Upper lobe of left lung (tissue), 6 donors: ENCODE data around the gene FRMPD2. TPM values are rescaled to one million over a fixed set of nuclear protein-coding genes. Genes with fewer than 3 reads are reported as not detected.
A peak's percentile ranks its signal among the peaks of the same experiment; 100 is the strongest.

Experiments used
- ATAC-seq, 2 donors: fragments of 200-7000 bp; cut with Tn5 transposase; one replicate each; pipeline ENCODE4 v1.9.1; 2022; ENCODE audit warnings: mild to moderate bottlenecking in 2 of 2, moderate library complexity in 2 of 2; ENCODE audit not compliant: low FRiP score in 2 of 2
- DNase-seq, 2 donors: peaks; one replicate each; pipeline ENCODE4 v3.0.0-alpha.2; 2019 to 2020
- H3K27ac ChIP-seq, 4 donors: fragments of 200-600 bp; sonication (generic); one replicate each; pipeline ENCODE4 v1.5.1; 2016 to 2019
- H3K27me3 ChIP-seq, 4 donors: fragments of 200-600 bp; sonication (generic); one replicate each; pipeline ENCODE4 v1.5.1; 2017 to 2019
- H3K36me3 ChIP-seq, 4 donors: fragments of 200-600 bp; sonication (generic); one replicate each; pipeline ENCODE4 v1.5.1; 2016 to 2019
- H3K4me1 ChIP-seq, 4 donors: fragments of 200-600 bp; sonication (generic); one replicate each; pipeline ENCODE4 v1.5.1; 2018 to 2019
- H3K4me3 ChIP-seq, 4 donors: fragments of 200-600 bp; sonication (generic); one replicate each; pipeline ENCODE4 v1.5.1; 2017 to 2019; ENCODE audit warnings: mild to moderate bottlenecking in 2 of 4, moderate library complexity in 1 of 4
- H3K9me3 ChIP-seq, 4 donors: fragments of 200-600 bp; sonication (generic); one replicate each; pipeline ENCODE4 v1.5.1; 2018 to 2019
- EP300 ChIP-seq, 4 donors: sonication (generic); formaldehyde crosslinking; IDR thresholded peaks; one replicate each; pipeline ENCODE4 v1.5.1; 2017; ENCODE audit warnings: antibody characterized with exemption in 4 of 4, control low read depth in 2 of 4
- POLR2A ChIP-seq, 4 donors: fragments of 450-650 bp; IDR thresholded peaks; one replicate each; pipeline ENCODE4 v1.5.1; 2016 to 2017; ENCODE audit warnings: antibody characterized with exemption in 4 of 4, mild to moderate bottlenecking in 2 of 4
- POLR2AphosphoS5 ChIP-seq, 2 donors: sonication (generic); formaldehyde crosslinking; IDR thresholded peaks; one replicate each; pipeline ENCODE4 v1.5.1; 2017; ENCODE audit warnings: antibody characterized with exemption in 2 of 2
- WGBS, 2 donors: methylation state at CpG; one replicate each; pipeline ENCODE4 v1.1.5; 2017 to 2018; 5-methylcytosine and 5-hydroxymethylcytosine counted together
- total RNA-seq, 6 donors: library from RNA; depleted of rRNA in 4 of 6; stranded (reverse); fragments of >200 nt in 4 of 6; gene quantifications; one replicate each; pipeline versions ENCODE4 v1.1.0 to v1.2.1, GENCODE V29; 2016 to 2021
- TF ChIP-seq, protein P1 (sequence below), 6 experiments: fragments of 450-650 bp in 4 of 6; fragments of 200-600 bp in 2 of 6; sonication (generic) in 2 of 6; IDR thresholded peaks; one replicate each; pipeline ENCODE4 v1.5.1; 2016 to 2019; ENCODE audit warnings: antibody characterized with exemption in 6 of 6
- donor health status: DM: no; HTN: no; CAD: no; lungs with moderate emphysema.
- donor health status: DM: no; HTN: yes; CAD: no; lungs with severe emphysema.

FRMPD2 gene
- total RNA-seq, 6 donors from 2014 or later, result 0.23 to 38.6 (median 5.6) TPM

DNA sequence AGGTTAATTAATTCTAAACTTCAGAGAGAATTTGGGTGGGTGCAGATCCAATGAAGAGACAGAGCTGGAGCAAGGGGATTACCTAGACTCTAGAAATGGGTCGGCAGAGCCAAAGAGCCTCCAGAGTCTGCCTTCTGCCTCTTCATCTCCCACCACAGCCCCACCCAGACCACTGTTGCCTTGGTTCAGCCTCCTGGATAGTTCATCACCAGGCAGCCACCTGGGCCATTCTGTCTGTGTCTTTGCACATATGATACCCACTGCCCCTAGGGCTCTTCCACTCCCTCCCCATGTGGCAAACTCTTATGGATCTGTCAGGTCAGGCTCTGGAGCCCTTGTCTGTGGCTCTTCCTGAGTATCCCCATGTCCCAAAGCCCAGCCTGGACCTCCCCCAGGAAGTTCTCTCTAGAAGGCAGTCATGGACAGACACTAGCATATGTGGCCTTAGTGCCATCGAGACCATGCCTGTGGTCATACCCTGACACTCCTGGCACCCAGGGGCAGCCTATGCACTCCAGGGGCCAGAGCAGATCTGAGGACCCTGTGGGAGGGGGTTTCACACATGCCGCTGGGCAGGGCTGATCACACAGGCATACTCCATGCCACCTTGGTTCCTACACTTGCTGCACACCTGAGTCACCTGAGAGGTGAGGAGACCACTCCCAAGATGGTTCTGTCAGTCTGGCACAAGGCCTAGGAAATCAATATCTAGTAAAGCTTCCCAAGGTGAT, 41.6 kb downstream of the FRMPD2 start:
- 97 to 100% methylated on average over 1 to 3 of the region's 3 CpGs for WGBS, 2 donors
- no peak for TF ChIP-seq POLR2AphosphoS5 (IDR thresholded peaks at IDR 0.05)
- TF ChIP-seq EP300 (IDR thresholded peaks at IDR 0.05), result no peak
- TF ChIP-seq, protein P1, sequence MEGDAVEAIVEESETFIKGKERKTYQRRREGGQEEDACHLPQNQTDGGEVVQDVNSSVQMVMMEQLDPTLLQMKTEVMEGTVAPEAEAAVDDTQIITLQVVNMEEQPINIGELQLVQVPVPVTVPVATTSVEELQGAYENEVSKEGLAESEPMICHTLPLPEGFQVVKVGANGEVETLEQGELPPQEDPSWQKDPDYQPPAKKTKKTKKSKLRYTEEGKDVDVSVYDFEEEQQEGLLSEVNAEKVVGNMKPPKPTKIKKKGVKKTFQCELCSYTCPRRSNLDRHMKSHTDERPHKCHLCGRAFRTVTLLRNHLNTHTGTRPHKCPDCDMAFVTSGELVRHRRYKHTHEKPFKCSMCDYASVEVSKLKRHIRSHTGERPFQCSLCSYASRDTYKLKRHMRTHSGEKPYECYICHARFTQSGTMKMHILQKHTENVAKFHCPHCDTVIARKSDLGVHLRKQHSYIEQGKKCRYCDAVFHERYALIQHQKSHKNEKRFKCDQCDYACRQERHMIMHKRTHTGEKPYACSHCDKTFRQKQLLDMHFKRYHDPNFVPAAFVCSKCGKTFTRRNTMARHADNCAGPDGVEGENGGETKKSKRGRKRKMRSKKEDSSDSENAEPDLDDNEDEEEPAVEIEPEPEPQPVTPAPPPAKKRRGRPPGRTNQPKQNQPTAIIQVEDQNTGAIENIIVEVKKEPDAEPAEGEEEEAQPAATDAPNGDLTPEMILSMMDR (IDR thresholded peaks at IDR 0.05), result no peak
- TF ChIP-seq POLR2A (IDR thresholded peaks at IDR 0.05), result no peak
- peak in 1 of 2 donors; percentile 12 for DNase-seq
- peak in 1 of 2 donors; percentile 50 for ATAC-seq
- no peaks in the 10 kb centered on the region for H3K36me3 ChIP-seq
- no peaks in the 10 kb centered on the region for H3K4me1 ChIP-seq
- no peak overlapping the region for H3K27ac ChIP-seq
- H3K9me3 ChIP-seq, result no peaks in the 10 kb centered on the region
- no peaks in the 10 kb centered on the region for H3K27me3 ChIP-seq
- H3K4me3 ChIP-seq, result no peak overlapping the region

DNA sequence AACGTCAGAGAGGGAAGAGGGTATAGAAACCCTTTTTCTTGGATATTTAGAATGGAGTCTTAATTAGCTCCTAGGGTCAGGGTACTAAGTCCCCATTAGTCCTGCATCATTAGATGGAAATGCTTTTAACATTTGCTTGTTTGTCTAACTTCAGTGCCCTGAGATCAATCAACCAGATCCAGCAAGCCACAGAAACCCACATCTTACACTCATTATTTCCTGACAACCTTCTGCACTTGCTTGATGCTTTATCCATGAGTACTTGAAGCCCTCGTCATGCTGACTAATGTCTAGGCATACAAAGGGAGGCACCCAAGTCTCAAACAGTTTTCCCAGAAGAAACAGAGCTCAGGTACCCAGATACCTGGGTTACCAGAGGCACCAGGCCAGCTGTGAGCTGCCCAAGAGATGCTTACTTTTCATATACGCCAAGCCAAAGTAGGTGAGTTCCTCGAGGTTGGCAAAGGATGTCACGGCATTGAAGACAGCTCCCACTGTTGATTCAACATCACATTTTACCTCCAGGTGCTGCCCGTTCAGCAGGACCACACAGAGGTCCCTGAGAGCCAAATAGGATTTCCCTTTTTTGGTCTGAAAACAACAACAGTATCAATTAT, 42.7 kb downstream of the FRMPD2 start:
- Histone ChIP-seq H3K27ac (no peak overlapping the region), H3K4me1 (no peaks in the 10 kb centered on the region), H3K27me3 (no peaks in the 10 kb centered on the region), H3K9me3 (no peaks in the 10 kb centered on the region), H3K36me3 (no peaks in the 10 kb centered on the region), H3K4me3 (no peak overlapping the region)
- DNase-seq, result peak in 1 of 2 donors; percentile 2
- TF ChIP-seq POLR2A (IDR thresholded peaks at IDR 0.05), result no peak
- TF ChIP-seq EP300 (IDR thresholded peaks at IDR 0.05), result no peak
- no peak for TF ChIP-seq POLR2AphosphoS5 (IDR thresholded peaks at IDR 0.05)
- TF ChIP-seq, protein P1 (IDR thresholded peaks at IDR 0.05), result no peak
- WGBS, 2 donors, result 68 to 70% methylated on average over 6 of the region's 6 CpGs
- ATAC-seq, result no peak

DNA sequence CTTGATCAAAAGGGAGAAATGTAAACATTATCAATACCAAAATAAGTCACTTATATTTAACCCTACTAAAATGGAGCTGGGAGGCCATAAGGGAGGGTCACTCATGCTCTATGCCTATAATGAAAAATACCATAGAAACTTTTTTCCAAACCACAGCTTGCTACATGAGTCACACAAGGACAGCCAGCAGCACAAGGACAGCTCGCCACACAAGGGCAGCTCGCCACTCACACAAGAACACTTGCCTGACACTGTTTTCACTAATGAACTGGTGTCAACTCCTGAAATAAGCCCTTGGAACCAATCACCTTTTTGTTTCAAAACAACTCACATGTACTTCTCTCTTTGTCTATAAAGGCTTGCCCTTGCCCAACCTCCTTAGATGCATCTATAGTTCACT, 43.3 kb downstream of the FRMPD2 start:
- WGBS, 2 donors, result 94 to 100% methylated on average over 2 of the region's 2 CpGs
- no peak for ATAC-seq
- peak in 1 of 2 donors; percentile 6 for DNase-seq
- Histone ChIP-seq H3K27me3 (no peaks in the 10 kb centered on the region), H3K9me3 (no peaks in the 10 kb centered on the region), H3K27ac (no peak overlapping the region), H3K4me1 (no peaks in the 10 kb centered on the region), H3K36me3 (no peaks in the 10 kb centered on the region), H3K4me3 (no peak overlapping the region)
- no peak for TF ChIP-seq POLR2AphosphoS5 (IDR thresholded peaks at IDR 0.05)
- TF ChIP-seq, protein P1 (IDR thresholded peaks at IDR 0.05), result no peak
- no peak for TF ChIP-seq EP300 (IDR thresholded peaks at IDR 0.05)
- TF ChIP-seq POLR2A (IDR thresholded peaks at IDR 0.05), result no peak

DNA sequence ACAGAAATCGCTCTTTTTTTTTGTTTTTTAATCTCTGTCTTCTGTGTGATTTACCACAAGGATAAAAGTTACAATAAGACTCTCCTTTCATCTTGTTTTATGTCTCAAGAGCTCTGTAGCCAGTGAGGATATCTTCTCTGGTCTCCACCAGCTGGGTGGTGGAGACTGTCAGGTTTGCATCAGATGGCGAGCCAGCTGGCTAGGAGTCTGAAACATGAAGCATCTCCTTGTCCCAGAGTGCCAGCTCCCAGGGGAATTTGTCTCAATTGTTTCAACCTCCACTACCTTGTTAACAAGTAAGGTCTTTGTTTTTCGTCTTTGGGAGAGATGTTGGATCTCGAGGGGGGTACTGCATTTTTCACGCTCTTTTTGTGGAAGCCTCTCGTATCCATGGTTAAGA, 47.3 kb downstream of the FRMPD2 start:
- TF ChIP-seq POLR2A (IDR thresholded peaks at IDR 0.05) (no peak), EP300 (IDR thresholded peaks at IDR 0.05) (no peak), POLR2AphosphoS5 (IDR thresholded peaks at IDR 0.05) (no peak)
- TF ChIP-seq, protein P1 (IDR thresholded peaks at IDR 0.05), result no peak
- WGBS, 2 donors, result 83 to 86% methylated on average over 6 of the region's 6 CpGs
- Histone ChIP-seq H3K4me1 (no peaks in the 10 kb centered on the region), H3K36me3 (no peaks in the 10 kb centered on the region), H3K27me3 (no peaks in the 10 kb centered on the region), H3K27ac (no peak overlapping the region), H3K4me3 (no peak overlapping the region), H3K9me3 (no peaks in the 10 kb centered on the region)
- ATAC-seq (no peak), DNase-seq (no peak)
